GM12891 (cell line): Measurements from ENCODE around the gene IRX5.

ENCODE experiments used
- POLR2A ChIP-seq: IDR thresholded peaks from 2 replicates; pipeline ENCODE4 v1.6.1; 2011; ENCODE audit warnings: low read depth, low read length, control low read depth
- POLR2AphosphoS5 ChIP-seq: IDR thresholded peaks from 2 replicates; pipeline ENCODE4 v1.6.1; 2011; ENCODE audit warnings: low read depth, low read length, control low read depth
- POU2F2 ChIP-seq: IDR thresholded peaks from 2 replicates; pipeline ENCODE4 v1.6.1; 2011; ENCODE audit warnings: low read depth, mild to moderate bottlenecking, control low read depth, low read length, moderate library complexity
- SPI1 ChIP-seq: IDR thresholded peaks from 2 replicates; pipeline ENCODE4 v1.6.1; 2011; ENCODE audit warnings: low read depth, low read length, control low read depth
- TAF1 ChIP-seq: IDR thresholded peaks from 2 replicates; pipeline ENCODE4 v1.6.1; 2011; ENCODE audit warnings: low read depth, low read length, control low read depth

GRCh38 chr16:54965464-54965863 lies 34.8 kb downstream of the IRX5 start:
- TF ChIP-seq POLR2AphosphoS5 (no peak), TAF1 (no peak), POLR2A (no peak), SPI1 (no peak), POU2F2 (no peak)
